GM19351 (cell line): ENCODE measurements around the gene CRTAC1.

Source experiments
- ATAC-seq: cut with Tn5 transposase; IDR thresholded peaks from one replicate; pipeline ENCODE4 v1.9.1; 2021; ENCODE audit warnings: mild to moderate bottlenecking, moderate library complexity; ENCODE audit not compliant: unreplicated experiment

Gene CRTAC1

DNA sequence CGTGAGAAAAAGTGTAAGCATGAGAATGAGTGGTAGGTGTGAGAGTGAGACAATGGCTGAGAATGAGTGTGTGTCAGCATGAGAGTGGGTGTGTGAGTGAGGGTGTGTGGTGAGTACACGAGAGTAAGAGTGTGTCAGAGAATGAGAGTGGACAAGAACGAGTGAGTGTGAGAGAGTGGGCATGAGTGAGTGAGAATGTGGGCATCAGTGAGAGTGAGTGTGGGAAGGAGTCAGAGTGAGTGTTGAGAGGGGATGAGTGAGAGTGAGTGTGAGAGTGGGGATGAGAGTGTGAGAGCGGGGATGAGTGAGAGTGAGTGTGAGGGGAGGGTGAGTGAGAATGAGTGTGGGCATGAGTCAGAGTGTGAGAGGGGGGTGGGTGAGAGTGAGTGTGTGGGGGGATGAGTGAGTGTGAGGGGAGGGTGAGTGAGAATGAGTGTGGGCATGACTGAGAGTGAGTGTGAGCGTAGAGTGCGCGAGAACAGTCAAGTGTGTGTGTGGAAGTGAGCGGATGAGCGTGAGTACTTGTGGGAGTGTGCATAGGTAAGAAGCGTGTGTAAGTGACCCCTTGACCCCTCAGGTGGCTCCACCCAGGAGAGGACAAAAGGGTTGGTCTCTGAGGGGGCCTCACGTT lies 105.0 kb downstream of the CRTAC1 start:
- ATAC-seq, result no peak

DNA sequence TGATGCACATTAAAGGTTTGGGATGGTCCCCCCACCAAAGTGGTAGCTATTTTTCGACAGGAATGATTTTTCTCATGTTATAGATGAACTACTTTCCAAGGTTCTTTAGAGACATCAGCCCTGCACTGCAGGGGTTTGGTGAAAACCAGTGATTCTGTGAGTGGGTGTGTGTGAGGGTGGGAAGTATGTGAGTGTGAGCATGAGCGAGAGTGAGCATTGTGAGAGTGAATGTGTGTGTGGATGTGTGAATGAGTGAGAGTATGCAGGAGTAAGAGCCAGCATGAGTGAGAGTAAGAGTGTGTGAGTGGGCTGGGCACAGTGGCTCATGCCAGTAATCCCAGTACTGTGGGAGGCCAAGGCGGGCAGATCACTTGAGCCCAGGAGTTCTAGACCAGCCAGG lies 105.7 kb downstream of the CRTAC1 start:
- no peak for ATAC-seq

- no peak for ATAC-seq
These were observed 106.9 kb downstream of the CRTAC1 start for GRCh38 chr10:97923476-97923875.

- no peak for ATAC-seq
These were observed 107.4 kb downstream of the CRTAC1 start for GRCh38 chr10:97923057-97923456.

- ATAC-seq, result no peak
These were observed 108.2 kb downstream of the CRTAC1 start for GRCh38 chr10:97922022-97922758.

DNA sequence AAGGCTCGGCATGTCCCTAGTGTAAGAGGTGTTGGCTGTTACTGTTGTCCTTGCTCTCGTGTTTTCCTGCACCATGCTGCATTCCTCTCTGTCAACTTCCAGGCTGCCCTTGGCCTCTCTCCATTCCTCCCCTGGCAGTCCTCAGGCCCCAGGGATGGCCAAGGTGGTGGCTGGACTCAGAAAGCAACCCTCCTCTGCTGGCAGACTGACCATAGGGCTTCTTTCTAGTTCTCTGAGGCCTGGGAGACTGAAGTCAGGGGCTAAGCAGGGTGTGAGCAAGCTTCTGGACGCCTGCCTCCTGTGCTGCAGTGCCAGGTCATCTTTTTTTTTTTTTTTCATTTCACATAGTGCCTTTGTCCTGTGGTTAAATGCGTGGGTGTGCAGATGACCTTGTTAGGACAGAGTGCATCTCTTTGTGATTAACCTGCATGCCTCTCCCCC lies 108.8 kb downstream of the CRTAC1 start:
- no peak for ATAC-seq

DNA sequence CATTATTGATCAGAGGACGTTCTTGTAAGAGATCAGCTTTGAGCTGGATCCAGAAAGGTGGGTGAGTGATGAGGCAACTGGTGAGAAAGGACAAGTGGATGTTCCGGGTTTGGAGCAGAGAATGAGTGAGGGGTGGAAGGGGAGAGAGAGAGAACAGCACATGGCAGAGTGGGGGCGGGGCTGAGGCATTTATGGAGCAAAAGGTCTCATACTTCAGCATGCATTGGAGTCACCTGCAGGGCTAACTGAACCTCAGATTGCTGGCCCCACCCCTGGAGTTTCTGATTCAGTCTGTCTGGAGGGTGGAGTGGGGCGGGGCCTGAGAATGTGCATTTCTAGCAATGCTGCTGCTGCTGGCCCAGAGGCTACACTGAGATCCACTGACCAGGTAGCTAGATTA lies 109.6 kb downstream of the CRTAC1 start:
- ATAC-seq, result no peak

DNA sequence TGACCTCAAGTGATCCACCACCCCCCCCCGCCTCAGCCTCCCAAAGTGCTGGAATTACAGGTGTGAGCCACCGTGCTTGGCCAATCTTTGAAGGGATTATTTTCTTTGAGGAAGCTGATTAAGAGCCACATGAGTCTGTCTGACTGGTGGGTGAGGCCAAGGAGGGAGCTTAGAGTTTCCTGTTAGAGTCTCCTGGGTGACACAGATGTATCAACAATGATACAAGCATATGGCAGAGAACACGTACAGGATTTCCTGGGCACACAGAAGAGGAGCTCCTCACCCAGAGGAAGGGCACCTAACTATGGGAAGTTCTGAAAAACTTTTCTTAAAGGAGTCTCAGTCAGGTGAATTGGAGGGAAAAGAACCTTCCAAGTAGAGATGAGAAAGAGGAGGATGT lies 111.4 kb downstream of the CRTAC1 start:
- no peak for ATAC-seq

- no peak for ATAC-seq
These were observed 113.8 kb downstream of the CRTAC1 start for GRCh38 chr10:97916586-97916985.

DNA sequence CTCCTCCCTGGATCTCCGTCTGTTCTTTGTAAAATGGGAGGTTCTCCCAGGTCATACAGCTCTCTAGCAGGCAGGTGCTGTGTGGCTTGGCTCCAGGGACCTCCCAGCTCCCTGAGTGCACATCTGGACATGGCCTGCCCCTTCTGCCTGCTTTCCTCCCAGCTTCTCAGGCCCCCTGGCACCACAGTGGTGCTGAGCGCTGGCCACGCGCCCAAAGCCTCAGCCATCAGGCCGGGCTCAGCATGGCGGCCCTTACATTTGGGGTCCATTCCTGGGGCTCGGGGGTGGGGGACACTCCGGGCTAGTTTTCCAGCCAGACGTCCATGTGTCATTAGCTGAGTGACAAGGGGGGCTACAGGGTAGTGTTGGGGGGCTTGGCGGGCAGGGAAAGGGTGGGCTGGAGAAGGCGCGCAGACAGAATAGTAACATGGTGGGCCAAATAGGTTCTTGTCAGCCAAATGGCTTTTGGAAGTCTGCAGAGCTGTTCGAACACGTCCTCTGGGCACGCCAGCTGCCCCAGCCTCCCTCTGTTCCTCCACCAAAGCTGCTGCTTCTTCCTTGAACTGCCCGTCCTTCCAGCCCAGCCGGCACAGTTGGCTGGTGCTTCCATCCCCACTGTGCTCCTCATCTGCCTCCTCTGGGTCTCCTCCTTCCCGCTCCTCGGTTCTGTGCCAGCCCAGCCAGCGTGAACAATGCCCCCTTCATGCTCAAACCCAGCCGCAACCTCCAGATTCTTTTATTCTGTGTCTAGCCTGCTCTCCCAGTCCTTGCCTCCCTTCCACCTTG lies 114.9 kb downstream of the CRTAC1 start:
- ATAC-seq, result no peak

DNA sequence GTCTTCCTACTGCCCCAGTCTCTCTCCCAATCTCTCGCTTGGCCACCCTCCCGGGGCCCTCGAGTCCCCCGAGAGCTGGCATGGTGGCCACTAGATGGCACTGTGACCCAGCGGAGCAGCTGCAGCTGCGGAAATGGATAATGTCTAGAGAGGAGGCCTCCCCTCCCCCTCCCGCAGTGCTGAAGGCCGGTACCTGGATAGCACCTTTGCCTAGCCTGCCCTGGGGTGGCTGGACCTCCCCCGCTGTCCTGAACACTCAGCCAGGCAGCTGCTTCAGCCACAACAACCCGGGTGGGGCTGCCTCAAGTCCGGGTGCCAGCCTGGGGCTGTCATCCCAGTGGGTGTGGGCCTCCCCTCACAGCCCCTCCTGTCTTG lies 115.6 kb downstream of the CRTAC1 start:
- ATAC-seq, result peak; percentile 84

DNA sequence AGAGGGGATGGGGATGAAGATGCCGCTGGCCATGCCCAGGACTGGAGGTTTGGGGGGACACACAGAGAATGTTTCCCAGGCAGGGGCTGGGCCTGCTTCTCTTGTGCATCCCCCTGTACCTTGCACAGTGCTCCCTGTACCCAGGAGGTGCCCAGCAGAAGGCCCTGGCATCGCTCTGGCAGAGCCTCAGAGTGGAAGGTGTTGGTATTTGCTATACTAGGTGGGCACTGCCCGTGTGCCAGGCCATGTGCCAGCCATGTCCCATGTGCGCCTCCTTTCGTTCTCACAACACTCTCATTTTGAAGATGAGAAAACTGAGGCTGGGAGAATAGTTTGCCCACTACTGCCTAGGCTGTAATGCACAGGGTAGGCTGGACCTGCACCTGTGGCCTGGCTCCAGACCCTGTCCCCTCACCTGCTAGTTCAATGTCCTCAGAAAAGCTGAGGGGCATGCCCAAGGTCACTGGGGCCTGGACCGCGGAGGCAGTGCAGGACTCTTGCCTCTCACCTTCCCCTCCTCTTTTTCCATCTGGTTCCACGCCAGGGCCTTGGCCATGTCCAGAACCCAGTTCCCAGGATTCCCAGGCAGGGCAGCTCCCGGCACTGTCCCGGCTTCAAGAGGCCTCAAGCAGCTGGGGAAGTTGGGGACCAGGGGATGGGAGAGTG lies 116.1 kb downstream of the CRTAC1 start:
- no peak for ATAC-seq

DNA sequence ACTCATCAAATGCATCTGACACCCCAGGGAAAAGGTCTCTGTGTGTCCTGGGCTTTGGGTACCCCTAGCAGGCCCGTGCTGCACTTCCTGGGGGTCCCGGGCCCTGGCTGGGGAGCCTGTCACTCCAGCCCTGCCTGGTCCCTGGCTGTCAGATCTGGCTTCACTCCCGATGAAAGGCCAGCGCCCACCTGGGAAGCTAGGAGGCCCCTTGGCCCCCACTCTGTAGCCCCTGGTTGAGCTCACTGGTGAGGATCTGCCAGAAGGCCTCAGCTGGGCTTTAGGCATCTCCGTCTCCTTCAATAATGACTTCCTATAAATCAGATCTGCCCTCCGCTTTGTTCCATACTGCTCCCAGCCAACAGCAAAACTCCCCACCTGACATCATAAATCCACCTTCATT lies 116.8 kb downstream of the CRTAC1 start:
- no peak for ATAC-seq

DNA sequence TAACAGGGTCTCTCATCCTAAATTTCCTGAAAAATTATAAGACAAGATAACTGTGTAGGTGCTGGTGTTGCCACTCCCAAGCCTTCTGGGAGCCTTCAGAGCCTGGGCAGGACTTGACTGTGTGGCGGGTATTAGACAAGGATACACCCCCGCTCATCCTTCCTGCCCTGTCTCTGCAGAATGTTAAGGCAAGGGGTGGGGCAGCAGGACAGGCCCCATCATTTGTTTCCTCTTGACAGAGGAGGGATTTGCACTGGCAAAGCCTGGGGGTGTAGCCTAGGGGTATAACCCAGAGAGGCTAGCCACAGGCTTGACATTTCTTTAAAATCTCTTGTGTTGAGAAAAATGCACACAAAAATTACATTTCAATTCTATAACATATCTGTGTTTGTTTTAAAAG lies 117.2 kb downstream of the CRTAC1 start:
- ATAC-seq, result no peak

DNA sequence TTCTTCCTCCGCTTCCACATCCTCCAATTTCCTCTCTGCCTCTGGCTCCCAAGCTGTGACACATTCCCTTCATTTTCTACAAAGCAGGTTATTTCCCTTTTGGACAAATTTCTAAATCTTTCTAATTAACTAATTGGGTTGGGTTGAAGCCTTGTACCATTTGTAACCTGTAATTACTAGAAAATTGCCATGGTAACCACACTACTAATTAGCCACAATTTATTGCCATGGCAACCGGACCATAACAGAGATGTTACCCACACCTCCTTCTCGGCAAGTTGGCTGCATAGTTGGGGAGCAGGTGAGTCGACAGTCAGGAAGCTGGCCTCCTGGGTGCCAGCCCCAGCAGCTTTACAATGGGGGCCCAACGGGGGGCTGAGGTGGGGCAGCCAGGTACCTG lies 119.2 kb downstream of the CRTAC1 start:
- ATAC-seq, result no peak

DNA sequence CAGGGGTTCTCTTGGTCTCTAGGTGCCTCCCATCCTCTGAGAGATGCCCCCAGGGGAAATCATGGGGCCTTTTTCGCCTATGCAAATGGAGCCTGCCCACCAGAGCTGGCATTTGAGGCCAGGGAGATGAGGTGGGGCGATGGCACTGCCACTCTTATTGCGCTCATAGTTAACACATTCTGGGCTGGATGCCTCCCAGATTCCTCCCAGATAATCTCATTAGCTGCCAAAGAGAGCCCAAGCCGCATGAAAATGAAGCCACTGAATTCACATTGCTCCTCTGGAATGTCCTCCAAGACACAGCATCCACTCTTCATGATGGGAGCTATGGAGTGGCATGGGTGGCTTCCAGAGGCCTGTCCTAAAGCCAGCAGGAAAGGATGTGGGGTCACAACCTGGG lies 119.8 kb downstream of the CRTAC1 start:
- no peak for ATAC-seq

DNA sequence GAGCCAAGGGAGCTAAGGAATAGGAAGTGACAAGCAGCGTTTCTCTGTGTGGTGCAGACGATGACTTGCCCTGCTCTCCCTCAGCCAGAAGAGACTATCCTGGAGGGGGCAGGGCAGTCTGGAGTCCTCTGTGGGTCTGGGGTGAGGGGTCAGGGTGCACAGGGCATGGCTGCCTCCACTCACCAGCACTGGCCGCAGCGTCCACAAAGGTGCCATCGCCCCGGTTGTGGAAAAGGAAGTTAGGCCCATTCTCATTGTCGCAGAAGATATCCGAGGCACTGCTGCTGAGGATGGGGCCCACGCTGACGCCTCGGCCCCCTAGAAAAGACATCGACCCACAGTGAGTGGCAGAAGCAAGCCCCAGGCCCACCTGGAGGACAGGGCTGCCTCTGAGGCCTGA lies 122.6 kb downstream of the CRTAC1 start:
- no peak for ATAC-seq

DNA sequence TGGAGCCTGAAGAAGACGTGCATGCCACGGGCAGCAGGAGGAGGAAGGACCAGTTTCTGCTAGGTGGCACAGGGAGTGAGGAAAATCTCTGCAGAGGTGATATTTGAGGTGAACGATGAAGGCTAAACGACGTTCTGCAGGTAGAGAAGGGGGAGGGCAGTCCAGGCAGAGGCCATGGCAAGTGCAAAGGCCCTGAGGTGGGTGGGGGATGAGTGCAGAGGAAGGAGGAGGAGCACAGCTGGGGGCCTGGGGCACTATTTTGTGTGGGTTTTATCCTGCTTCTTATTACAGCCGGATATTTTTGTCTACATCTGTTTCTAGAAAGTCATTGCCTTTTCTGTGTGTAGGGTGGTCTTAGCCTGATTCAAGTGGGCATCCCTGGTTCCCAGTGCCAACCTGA lies 123.2 kb downstream of the CRTAC1 start:
- ATAC-seq, result no peak

DNA sequence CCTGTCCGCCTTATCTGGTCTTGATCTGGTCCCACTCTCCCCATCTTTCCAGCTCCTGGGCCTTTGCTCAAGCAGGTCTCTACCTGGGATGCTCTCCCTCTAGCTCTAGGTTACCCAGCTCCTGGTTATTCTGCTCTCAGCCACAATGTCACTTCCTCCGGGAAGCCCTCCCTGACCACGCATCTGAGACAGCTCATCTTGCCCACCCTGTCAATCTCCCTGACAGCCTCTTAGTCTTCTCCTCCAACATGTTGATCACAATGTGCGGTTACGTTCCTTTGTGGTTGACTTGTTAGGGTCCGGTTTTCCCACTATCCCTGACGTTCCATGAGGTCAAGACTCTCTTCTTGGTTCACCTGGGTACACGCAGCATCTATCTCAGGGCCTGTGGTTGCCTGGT lies 125.1 kb downstream of the CRTAC1 start:
- no peak for ATAC-seq

- ATAC-seq, result no peak
These were observed 125.8 kb downstream of the CRTAC1 start for GRCh38 chr10:97904576-97904975.

GRCh38 chr10:97904018-97904381 lies 126.4 kb downstream of the CRTAC1 start:
- no peak for ATAC-seq
